GM21367 (cell line): ENCODE measurements around the gene MAPK6.
"Not testable (repeated sequence)": the region's sequence is repeated elsewhere in the genome, so short reads cannot be mapped to it uniquely, and the experiment has no call there.

ENCODE experiments used
- ATAC-seq: cut with Tn5 transposase; IDR thresholded peaks from one replicate; pipeline ENCODE4 v1.9.1; 2021; ENCODE audit not compliant: unreplicated experiment

The MAPK6 gene

GRCh38 chr15:52042051-52042851 is 23.2 kb downstream of the MAPK6 start:
- no peak for ATAC-seq

GRCh38 chr15:52045795-52046298 is 26.8 kb downstream of the MAPK6 start:
- not testable (repeated sequence) for ATAC-seq

GRCh38 chr15:52046552-52046951 is 27.5 kb downstream of the MAPK6 start:
- not testable (repeated sequence) for ATAC-seq

- no peak for ATAC-seq
These were observed 31.4 kb downstream of the MAPK6 start for GRCh38 chr15:52050416-52050815.

- no peak for ATAC-seq
These were observed 33.3 kb downstream of the MAPK6 start for GRCh38 chr15:52052066-52052935.

- ATAC-seq: no peak
These were observed 35.4 kb downstream of the MAPK6 start for GRCh38 chr15:52054381-52054780.

GRCh38 chr15:52054858-52055257 is 35.8 kb downstream of the MAPK6 start:
- ATAC-seq: not testable (repeated sequence)

GRCh38 chr15:52056001-52056400 is 37.0 kb downstream of the MAPK6 start:
- no peak for ATAC-seq

- ATAC-seq: no peak
These were observed 37.5 kb downstream of the MAPK6 start for GRCh38 chr15:52056496-52056895.

- no peak for ATAC-seq
These were observed 39.0 kb downstream of the MAPK6 start for GRCh38 chr15:52057996-52058395.

- no peak for ATAC-seq
These were observed 41.5 kb downstream of the MAPK6 start for GRCh38 chr15:52060501-52060900.

GRCh38 chr15:52066842-52067544 is 48.0 kb downstream of the MAPK6 start:
- ATAC-seq: no peak

GRCh38 chr15:52067545-52067926 is 48.5 kb downstream of the MAPK6 start:
- no peak for ATAC-seq

GRCh38 chr15:52068004-52068615 is 49.1 kb downstream of the MAPK6 start:
- ATAC-seq: no peak

GRCh38 chr15:52069559-52069958 is 50.5 kb downstream of the MAPK6 start:
- no peak for ATAC-seq

GRCh38 chr15:52071570-52071969 is 52.6 kb downstream of the MAPK6 start:
- no peak for ATAC-seq

- ATAC-seq: no peak
These were observed 58.1 kb downstream of the MAPK6 start for GRCh38 chr15:52076889-52077781.

- no peak for ATAC-seq
These were observed 59.3 kb downstream of the MAPK6 start for GRCh38 chr15:52078197-52078875.
